Measurements from ENCODE around the gene ANKRD17.

The ANKRD17 gene

GRCh38 chr4:73051625-73052024 is 207.0 kb downstream of the ANKRD17 start:
- no peak for TF ChIP-seq CTCF (IDR thresholded peaks at IDR 0.05)
- peaks cover 26% of the 10 kb centered on the region for H3K36me3 ChIP-seq
- no peaks in the 10 kb centered on the region for H3K4me1 ChIP-seq (ENCODE audit: control insufficient read depth in 1 of 2, insufficient read depth in 1 of 2, low read depth in 1 of 2, low read length in 1 of 2)
- H3K27me3 ChIP-seq: no peaks in the 10 kb centered on the region
- no peak overlapping the region for H3K27ac ChIP-seq
- H3K9me3 ChIP-seq: no peaks in the 10 kb centered on the region
- H3K4me3 ChIP-seq (ENCODE audit: low read depth in 1 of 2, low read length in 1 of 2): no peak overlapping the region

GRCh38 chr4:73045879-73046278 is 212.7 kb downstream of the ANKRD17 start:
- Histone ChIP-seq H3K9me3 (no peaks in the 10 kb centered on the region), H3K27me3 (no peaks in the 10 kb centered on the region), H3K4me3 (ENCODE audit: low read depth in 1 of 2, low read length in 1 of 2) (no peak overlapping the region), H3K27ac (no peak overlapping the region), H3K36me3 (no peaks in the 10 kb centered on the region), H3K4me1 (ENCODE audit: control insufficient read depth in 1 of 2, insufficient read depth in 1 of 2, low read depth in 1 of 2, low read length in 1 of 2) (no peaks in the 10 kb centered on the region)
- no peak for TF ChIP-seq CTCF (IDR thresholded peaks at IDR 0.05)

- TF ChIP-seq CTCF (IDR thresholded peaks at IDR 0.05): no peak
- Histone ChIP-seq H3K9me3 (no peaks in the 10 kb centered on the region), H3K4me1 (ENCODE audit: control insufficient read depth in 1 of 2, insufficient read depth in 1 of 2, low read depth in 1 of 2, low read length in 1 of 2) (no peaks in the 10 kb centered on the region), H3K27ac (no peak overlapping the region), H3K36me3 (no peaks in the 10 kb centered on the region), H3K4me3 (ENCODE audit: low read depth in 1 of 2, low read length in 1 of 2) (no peak overlapping the region), H3K27me3 (no peaks in the 10 kb centered on the region)
These were observed 221.5 kb downstream of the ANKRD17 start for GRCh38 chr4:73037057-73037456.

GRCh38 chr4:73036123-73036522 is 222.5 kb downstream of the ANKRD17 start:
- H3K36me3 ChIP-seq: no peaks in the 10 kb centered on the region
- no peaks in the 10 kb centered on the region for H3K27me3 ChIP-seq
- no peak overlapping the region for H3K4me3 ChIP-seq (ENCODE audit: low read depth in 1 of 2, low read length in 1 of 2)
- H3K27ac ChIP-seq: no peak overlapping the region
- no peaks in the 10 kb centered on the region for H3K9me3 ChIP-seq
- TF ChIP-seq CTCF (IDR thresholded peaks at IDR 0.05): no peak
- no peaks in the 10 kb centered on the region for H3K4me1 ChIP-seq (ENCODE audit: control insufficient read depth in 1 of 2, insufficient read depth in 1 of 2, low read depth in 1 of 2, low read length in 1 of 2)

- no peaks in the 10 kb centered on the region for H3K9me3 ChIP-seq
- no peak for TF ChIP-seq CTCF (IDR thresholded peaks at IDR 0.05)
- H3K4me3 ChIP-seq (ENCODE audit: low read depth in 1 of 2, low read length in 1 of 2): no peak overlapping the region
- no peak overlapping the region for H3K27ac ChIP-seq
- no peaks in the 10 kb centered on the region for H3K4me1 ChIP-seq (ENCODE audit: control insufficient read depth in 1 of 2, insufficient read depth in 1 of 2, low read depth in 1 of 2, low read length in 1 of 2)
- no peaks in the 10 kb centered on the region for H3K36me3 ChIP-seq
- H3K27me3 ChIP-seq: no peaks in the 10 kb centered on the region
These were observed 223.7 kb downstream of the ANKRD17 start for GRCh38 chr4:73034896-73035295.

GRCh38 chr4:73028621-73029020 is 230.0 kb downstream of the ANKRD17 start:
- no peak for TF ChIP-seq CTCF (IDR thresholded peaks at IDR 0.05)
- Histone ChIP-seq H3K4me3 (ENCODE audit: low read depth in 1 of 2, low read length in 1 of 2) (no peak overlapping the region), H3K27me3 (no peaks in the 10 kb centered on the region), H3K36me3 (no peaks in the 10 kb centered on the region), H3K4me1 (ENCODE audit: control insufficient read depth in 1 of 2, insufficient read depth in 1 of 2, low read depth in 1 of 2, low read length in 1 of 2) (no peaks in the 10 kb centered on the region), H3K27ac (no peak overlapping the region), H3K9me3 (no peaks in the 10 kb centered on the region)

Data from neutrophil (primary cell).